ENCODE results near the gene CEP152. TPM values are rescaled to one million over a fixed set of nuclear protein-coding genes. Genes with fewer than 3 reads are reported as not detected.

CEP152 gene
- total RNA-seq, 1 donor from 2014 or later = 191 TPM

DNA sequence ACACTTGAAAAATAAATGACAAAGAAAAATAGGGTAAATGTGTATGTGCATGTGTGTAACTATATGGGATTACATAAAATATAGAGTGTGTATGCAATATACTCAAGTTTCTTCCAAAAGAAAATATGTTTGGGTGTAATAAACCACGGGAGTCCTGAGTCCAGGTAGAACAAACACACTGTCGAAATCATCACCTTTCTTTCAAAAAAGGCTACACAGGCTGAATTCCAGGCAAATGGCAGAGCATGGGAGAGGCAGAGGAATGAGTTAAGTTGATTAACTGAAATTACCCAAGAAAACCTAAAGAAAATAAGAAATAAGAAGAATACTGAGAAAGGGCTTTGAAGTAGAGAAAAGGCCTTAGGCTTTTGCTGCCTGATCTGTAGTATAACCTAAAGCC lies 26.1 kb downstream of the CEP152 start:
- peaks cover 6% of the 10 kb centered on the region for H3K4me1 ChIP-seq
- H3K27me3 ChIP-seq = no peaks in the 10 kb centered on the region
- TF ChIP-seq EZH2phosphoT487 (IDR thresholded peaks at IDR 0.05) (no peak), EZH2 (IDR thresholded peaks at IDR 0.05) (no peak)
- TF ChIP-seq, protein P1, sequence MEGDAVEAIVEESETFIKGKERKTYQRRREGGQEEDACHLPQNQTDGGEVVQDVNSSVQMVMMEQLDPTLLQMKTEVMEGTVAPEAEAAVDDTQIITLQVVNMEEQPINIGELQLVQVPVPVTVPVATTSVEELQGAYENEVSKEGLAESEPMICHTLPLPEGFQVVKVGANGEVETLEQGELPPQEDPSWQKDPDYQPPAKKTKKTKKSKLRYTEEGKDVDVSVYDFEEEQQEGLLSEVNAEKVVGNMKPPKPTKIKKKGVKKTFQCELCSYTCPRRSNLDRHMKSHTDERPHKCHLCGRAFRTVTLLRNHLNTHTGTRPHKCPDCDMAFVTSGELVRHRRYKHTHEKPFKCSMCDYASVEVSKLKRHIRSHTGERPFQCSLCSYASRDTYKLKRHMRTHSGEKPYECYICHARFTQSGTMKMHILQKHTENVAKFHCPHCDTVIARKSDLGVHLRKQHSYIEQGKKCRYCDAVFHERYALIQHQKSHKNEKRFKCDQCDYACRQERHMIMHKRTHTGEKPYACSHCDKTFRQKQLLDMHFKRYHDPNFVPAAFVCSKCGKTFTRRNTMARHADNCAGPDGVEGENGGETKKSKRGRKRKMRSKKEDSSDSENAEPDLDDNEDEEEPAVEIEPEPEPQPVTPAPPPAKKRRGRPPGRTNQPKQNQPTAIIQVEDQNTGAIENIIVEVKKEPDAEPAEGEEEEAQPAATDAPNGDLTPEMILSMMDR (IDR thresholded peaks at IDR 0.05) = no peak
- no peak overlapping the region for H3K4me2 ChIP-seq
- no peak overlapping the region for H3K9ac ChIP-seq
- H3K36me3 ChIP-seq = peaks cover 9% of the 10 kb centered on the region
- Mint-ChIP-seq H3K27ac (no peak overlapping the region), H3K27me3 (ENCODE audit: insufficient read depth, low read depth) (no peaks in the 10 kb centered on the region), H3K9me3 (no peaks in the 10 kb centered on the region), H3K4me3 (no peak overlapping the region), H3K4me1 (no peaks in the 10 kb centered on the region), H3K36me3 (peaks cover 24% of the 10 kb centered on the region)
- no peaks in the 10 kb centered on the region for H3K79me2 ChIP-seq (ENCODE audit: low read depth)
- DNase-seq (ENCODE audit: low spot score) = no peak
- no peaks in the 10 kb centered on the region for H3K9me3 ChIP-seq (ENCODE audit: low read depth)
- H2AFZ ChIP-seq (replicated peaks) = no peak overlapping the region
- no peak overlapping the region for H3K4me3 ChIP-seq
- H3K27ac ChIP-seq = no peak overlapping the region
- H3F3A ChIP-seq (ENCODE audit: low read depth) = no peaks in the 10 kb centered on the region
- H4K20me1 ChIP-seq (ENCODE audit: low read depth) = no peaks in the 10 kb centered on the region

DNA sequence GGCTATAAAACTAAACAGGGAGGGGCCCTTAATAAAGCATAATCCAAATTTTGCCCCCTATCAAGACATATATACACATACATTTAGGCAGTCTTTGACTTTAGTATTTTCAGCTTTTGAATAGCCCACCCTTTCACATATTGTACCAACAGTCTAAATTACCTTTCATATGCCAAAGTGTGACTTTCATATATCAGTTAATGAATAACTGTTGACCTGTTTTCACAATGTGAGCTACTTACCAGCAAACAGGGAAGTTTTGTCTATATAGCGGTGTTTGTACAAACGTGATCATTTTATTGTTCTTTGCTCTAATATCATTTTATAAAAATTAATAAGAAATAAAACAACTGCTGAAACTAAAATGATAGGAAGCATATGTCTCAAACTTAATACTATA lies 28.0 kb downstream of the CEP152 start:
- Mint-ChIP-seq H3K9me3 (no peaks in the 10 kb centered on the region), H3K27ac (no peak overlapping the region), H3K27me3 (ENCODE audit: insufficient read depth, low read depth) (no peaks in the 10 kb centered on the region), H3K4me3 (no peak overlapping the region), H3K36me3 (peaks cover 14% of the 10 kb centered on the region), H3K4me1 (no peaks in the 10 kb centered on the region)
- Histone ChIP-seq H3K4me1 (no peaks in the 10 kb centered on the region), H3K4me3 (no peak overlapping the region), H4K20me1 (ENCODE audit: low read depth) (no peaks in the 10 kb centered on the region), H3K36me3 (peaks cover 3% of the 10 kb centered on the region), H3K27ac (no peak overlapping the region), H3K4me2 (no peak overlapping the region), H3K79me2 (ENCODE audit: low read depth) (no peaks in the 10 kb centered on the region), H3K9me3 (ENCODE audit: low read depth) (no peaks in the 10 kb centered on the region), H3K9ac (no peak overlapping the region), H2AFZ (replicated peaks) (no peak overlapping the region), H3K27me3 (no peaks in the 10 kb centered on the region), H3F3A (ENCODE audit: low read depth) (no peaks in the 10 kb centered on the region)
- DNase-seq (ENCODE audit: low spot score) = no peak
- TF ChIP-seq EZH2 (IDR thresholded peaks at IDR 0.05) (no peak), EZH2phosphoT487 (IDR thresholded peaks at IDR 0.05) (no peak)
- TF ChIP-seq, protein P1 (IDR thresholded peaks at IDR 0.05) = no peak

GRCh38 chr15:48781481-48782081 lies 29.3 kb downstream of the CEP152 start:
- H3K4me2 ChIP-seq = no peak overlapping the region
- H3K27me3 Mint-ChIP-seq (ENCODE audit: insufficient read depth, low read depth) = no peaks in the 10 kb centered on the region
- no peak overlapping the region for H3K27ac ChIP-seq
- H4K20me1 ChIP-seq (ENCODE audit: low read depth) = no peaks in the 10 kb centered on the region
- H3K9me3 Mint-ChIP-seq = no peaks in the 10 kb centered on the region
- H3F3A ChIP-seq (ENCODE audit: low read depth) = no peaks in the 10 kb centered on the region
- H3K4me1 ChIP-seq = no peaks in the 10 kb centered on the region
- H3K79me2 ChIP-seq (ENCODE audit: low read depth) = no peaks in the 10 kb centered on the region
- no peaks in the 10 kb centered on the region for H3K4me1 Mint-ChIP-seq
- H3K9me3 ChIP-seq (ENCODE audit: low read depth) = no peaks in the 10 kb centered on the region
- peaks cover 7% of the 10 kb centered on the region for H3K36me3 ChIP-seq
- no peak overlapping the region for H2AFZ ChIP-seq (replicated peaks)
- no peak overlapping the region for H3K4me3 ChIP-seq
- no peaks in the 10 kb centered on the region for H3K27me3 ChIP-seq
- TF ChIP-seq, protein P1 (IDR thresholded peaks at IDR 0.05) = no peak
- TF ChIP-seq EZH2phosphoT487 (IDR thresholded peaks at IDR 0.05) = no peak
- TF ChIP-seq EZH2 (IDR thresholded peaks at IDR 0.05) = no peak
- H3K4me3 Mint-ChIP-seq = no peak overlapping the region
- peaks cover 16% of the 10 kb centered on the region for H3K36me3 Mint-ChIP-seq
- no peak overlapping the region for H3K27ac Mint-ChIP-seq
- no peak overlapping the region for H3K9ac ChIP-seq
- DNase-seq (ENCODE audit: low spot score) = no peak

Data from neural progenitor cell (in vitro differentiated cells).